Measurements from ENCODE around the gene HMX2.
A peak's percentile ranks its signal among the peaks of the same experiment; 100 is the strongest.

The HMX2 gene

GRCh38 chr10:123139165-123139520, 8.8 kb upstream of the HMX2 start:
- DNase-seq: no peak

- no peak for DNase-seq
Measured at GRCh38 chr10:123139521-123140163, 8.3 kb upstream of the HMX2 start.

GRCh38 chr10:123140164-123140982, 7.6 kb upstream of the HMX2 start:
- DNase-seq: no peak

GRCh38 chr10:123140983-123141390, 6.9 kb upstream of the HMX2 start:
- no peak for DNase-seq

- DNase-seq: no peak
Measured at GRCh38 chr10:123141791-123142700, 5.9 kb upstream of the HMX2 start.

- DNase-seq: no peak
Measured at GRCh38 chr10:123142701-123143161, 5.2 kb upstream of the HMX2 start.

- DNase-seq: no peak
Measured at GRCh38 chr10:123143162-123143824, 4.6 kb upstream of the HMX2 start.

- DNase-seq: no peak
Measured at GRCh38 chr10:123143825-123144168, 4.1 kb upstream of the HMX2 start.

- DNase-seq: no peak
Measured at GRCh38 chr10:123144697-123145541, 3.0 kb upstream of the HMX2 start.

GRCh38 chr10:123145542-123146012, 2.4 kb upstream of the HMX2 start:
- DNase-seq: no peak

GRCh38 chr10:123146013-123146893, 1.7 kb upstream of the HMX2 start:
- DNase-seq: no peak

GRCh38 chr10:123146894-123147634, 872 bp upstream of the HMX2 start:
- DNase-seq: no peak

GRCh38 chr10:123148414-123149161, 652 bp downstream of the HMX2 start:
- no peak for DNase-seq

GRCh38 chr10:123149162-123149567, 1.2 kb downstream of the HMX2 start:
- DNase-seq: no peak

- peak; percentile 30 for DNase-seq
Measured at GRCh38 chr10:123149568-123150270, 1.8 kb downstream of the HMX2 start.

GRCh38 chr10:123150271-123150985, 2.5 kb downstream of the HMX2 start:
- no peak for DNase-seq

GRCh38 chr10:123150986-123151736, 3.2 kb downstream of the HMX2 start:
- no peak for DNase-seq
